GM18861 (cell line): Measurements from ENCODE around the gene ZNF783.
"Not testable (repeated sequence)": the region's sequence is repeated elsewhere in the genome, so short reads cannot be mapped to it uniquely, and the experiment has no call there.

ENCODE experiments used
- ATAC-seq: cut with Tn5 transposase; IDR thresholded peaks from one replicate; pipeline ENCODE4 v1.9.1; 2021; ENCODE audit not compliant: unreplicated experiment

Gene ZNF783

DNA sequence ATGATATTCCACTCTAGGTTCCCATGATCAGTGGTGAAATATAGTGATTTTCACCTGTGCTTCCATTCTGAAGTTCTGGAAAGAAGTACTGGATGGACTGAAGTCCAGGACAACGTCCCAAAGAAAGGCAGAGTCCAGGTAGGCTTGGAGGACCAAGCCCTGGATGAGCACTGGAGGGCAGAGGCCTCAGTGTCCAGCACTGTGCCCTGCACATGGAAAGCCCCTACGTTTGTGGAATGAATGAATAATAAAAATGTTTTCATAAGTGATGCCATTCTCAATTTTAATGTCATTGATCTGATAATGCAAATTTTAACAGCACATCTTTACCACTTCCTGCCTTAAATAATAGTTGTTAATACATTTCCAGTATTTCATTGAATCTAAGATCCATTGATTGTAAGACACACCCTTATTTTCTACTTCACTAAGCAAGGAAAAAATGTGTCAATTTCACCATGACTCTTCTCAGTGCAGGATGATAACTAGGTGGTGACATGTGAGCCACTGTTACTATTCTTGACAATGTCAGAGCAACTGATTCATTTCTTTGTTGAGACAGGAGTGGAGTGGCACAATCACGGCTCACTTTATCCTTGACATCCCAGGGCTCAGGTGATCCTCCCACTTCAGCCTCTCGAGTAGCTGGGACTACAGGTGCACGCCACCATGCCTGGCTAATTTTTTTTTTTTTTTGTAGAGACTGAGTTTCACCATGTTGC is 35.2 kb downstream of the ZNF783 start:
- no peak for ATAC-seq

DNA sequence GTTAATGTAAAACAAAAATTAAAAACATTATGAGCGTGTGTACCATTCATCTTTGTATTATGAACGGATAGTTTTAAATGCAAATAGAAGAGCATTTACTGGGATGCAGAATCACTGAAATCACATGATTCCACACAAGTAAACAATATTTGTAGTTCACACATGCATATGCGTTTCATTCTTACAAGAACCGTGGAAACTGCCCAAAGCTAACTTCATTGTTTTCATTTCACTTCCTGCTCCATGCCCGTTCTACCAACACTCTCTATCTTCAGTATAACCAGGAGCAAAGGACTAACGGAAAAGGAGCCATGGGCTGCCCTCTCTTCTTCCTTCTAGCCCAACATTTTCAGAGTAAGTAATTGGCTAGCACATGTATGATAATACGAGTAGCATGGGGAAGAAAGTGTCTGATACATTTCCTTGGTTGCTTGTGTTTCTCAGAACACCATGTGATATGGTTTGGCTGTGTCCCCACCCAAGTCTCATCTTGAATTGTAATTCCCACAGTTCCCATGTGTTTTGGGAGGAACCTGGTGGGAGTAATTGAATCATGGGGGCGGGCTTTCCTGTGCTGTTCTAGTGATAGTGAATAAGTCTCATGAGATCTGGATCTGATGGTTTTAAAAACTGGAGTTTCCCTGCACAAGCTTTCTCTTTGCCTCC is 38.8 kb downstream of the ZNF783 start:
- no peak for ATAC-seq

DNA sequence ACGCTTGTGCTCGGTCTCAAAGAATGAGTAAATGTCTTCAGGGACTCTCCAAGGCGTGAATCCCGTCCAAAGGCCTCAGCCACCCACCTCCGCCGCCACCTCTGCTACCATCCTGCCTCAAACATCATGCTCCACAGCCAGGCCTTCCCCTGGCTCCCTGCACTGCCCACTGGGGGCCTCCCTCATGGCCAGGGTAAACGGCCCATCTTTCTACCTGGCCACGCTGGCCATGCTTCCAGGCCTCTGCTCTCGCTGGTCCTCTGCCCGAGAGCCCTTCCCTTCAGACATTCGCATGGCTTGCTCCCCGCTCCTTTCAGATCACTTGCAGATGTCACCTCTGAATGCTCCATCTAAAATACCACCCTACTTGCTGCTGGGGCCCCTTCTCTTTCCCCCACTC is 40.2 kb downstream of the ZNF783 start:
- no peak for ATAC-seq

DNA sequence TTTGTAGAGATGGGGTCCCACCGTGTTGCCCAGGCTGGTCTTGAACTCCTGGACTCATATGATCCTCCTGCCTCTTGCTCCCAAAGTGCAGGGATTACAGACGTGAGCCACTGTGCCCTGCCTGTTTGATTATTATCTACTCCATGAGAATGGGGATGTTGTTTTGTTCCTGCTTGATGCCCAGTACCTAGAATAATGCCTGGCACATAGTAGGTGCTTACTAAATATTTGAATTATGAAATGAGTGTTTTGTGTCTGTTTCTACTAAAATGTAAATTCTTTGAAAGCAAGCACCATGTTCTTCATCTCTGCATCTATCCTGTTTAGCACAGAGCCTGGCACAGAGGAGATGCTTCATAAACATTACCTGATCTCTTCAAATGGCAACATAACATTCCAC is 40.9 kb downstream of the ZNF783 start:
- ATAC-seq: no peak

DNA sequence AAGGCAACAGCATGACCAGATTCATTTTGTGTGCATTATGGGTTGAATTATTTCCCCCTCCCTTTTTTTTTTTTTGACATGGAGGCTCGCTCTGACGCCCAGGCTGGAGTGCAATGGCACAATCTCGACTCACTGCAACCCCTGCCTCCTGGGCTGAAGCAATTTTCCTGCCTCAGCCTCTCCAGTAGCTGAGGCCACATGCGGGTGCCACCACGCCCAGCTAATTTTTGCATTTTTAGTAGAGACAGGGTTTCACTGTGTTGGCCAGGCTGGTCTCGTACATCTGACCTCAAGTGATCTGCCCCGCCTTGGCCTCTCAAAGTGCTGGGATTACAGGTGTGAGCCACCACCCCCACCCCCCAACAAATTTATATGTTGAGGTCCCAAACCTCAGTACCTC is 42.0 kb downstream of the ZNF783 start:
- ATAC-seq: no peak

DNA sequence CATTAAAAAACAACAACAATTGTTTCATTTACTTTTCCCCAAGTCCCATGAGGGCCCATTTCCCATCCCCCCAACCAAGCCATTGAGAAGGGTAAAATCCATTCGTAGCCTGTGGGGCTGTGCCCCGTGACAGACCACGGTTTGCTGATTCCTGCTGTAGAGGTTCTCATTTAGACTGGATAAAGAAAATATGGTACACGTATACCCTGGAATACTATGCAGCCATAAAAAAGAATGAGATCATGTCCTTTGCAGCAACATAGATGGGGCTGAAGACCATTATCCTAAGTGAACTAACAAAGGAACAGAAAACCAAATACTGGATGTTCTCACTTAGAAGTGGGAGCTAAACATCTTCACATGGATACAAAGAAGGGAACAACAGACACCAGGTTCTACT is 44.9 kb downstream of the ZNF783 start:
- no peak for ATAC-seq

DNA sequence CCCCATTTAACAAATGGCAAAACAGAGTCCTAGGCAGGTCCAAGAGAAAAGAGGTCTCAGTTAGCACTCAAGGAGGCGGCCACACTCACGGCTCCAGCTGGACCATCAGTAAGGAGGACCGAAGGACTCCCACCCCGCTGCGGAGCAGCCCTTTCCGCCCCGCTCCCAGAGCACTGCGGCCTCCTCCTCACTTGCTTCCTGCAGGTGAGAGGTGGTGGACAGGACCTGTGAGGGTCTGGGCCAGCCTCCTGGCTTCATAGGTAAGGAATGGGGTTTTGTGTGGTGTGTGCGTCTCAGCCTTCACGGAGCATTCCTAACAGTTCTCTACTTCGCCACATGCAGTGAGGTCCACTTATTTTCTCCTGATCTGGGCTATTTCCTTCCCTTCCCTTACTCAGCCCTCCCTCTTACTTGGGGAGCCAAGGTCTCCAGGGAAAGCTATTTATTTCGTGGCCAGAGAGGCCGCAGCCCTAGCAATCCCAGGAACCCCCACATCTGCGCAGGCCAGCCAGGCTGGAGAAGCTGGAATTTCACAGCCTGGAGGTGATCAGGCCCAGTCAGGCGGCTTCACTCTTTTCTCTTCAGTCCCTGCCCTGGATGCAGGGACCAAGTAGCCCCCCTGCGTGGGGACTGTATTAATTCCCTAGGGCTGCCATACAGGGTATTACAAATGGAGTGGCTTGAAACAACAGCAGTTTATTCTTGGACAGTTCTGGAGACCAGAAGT is 45.9 kb downstream of the ZNF783 start:
- no peak for ATAC-seq

DNA sequence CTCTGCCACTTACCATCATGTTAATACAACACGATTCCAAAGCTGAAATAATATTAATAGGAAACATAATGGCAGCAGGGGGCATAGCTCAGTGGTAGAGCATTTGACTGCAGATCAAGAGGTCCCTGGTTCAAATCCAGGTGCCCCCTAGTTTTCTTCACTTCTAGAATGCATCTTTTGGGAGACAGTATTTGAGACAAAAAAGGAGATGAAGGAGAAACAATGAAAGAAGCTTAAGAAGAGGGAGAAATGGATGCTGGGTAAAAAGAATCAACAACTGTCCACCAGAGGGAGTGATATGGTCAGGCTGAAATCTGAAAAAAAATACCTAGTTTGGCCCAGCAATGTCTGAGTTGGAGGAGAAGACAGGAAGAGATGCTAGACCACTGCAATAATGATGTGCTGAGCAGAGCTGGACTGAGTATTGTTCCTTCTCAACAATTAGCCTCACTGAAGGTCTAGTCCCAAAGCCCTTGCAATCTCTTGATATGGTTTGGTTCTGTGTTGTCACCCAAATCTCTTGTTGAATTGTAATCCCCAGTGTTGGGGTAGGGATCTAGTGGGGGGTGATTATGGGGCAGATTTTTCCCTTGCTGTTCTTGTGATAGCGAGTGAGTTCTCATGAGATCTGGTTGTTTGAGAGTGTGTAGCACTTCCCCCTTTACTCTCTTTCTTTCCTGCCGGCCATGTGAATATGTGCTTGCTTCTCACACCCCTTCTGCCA is 48.3 kb downstream of the ZNF783 start:
- ATAC-seq: peak; percentile 49

DNA sequence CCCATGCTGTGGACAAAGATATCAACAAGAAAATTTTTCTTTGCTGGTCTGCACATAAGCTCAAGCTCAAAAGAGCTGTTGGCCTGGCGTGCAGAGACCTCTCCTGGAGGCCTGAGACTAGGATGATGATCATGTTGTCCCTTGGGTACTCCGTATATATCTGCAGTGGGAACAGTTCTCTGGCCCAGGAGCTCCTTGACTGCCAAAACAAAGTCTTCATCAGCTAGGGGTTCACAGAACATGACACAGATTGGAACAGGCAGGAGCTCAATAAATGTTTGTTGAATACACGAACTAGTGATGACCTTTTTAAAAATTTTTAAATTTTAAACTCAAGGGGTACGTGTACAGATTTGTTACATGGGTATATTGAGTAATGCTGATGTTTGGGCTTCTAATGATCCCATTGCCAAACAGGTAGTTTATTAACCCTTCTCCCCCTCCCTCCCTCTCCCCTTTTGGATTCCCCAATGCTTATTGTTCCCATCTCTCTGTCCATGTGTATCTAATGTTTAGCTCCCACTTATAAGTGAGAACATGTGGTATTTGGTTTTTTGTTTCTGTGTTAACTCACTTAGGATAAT is 49.1 kb downstream of the ZNF783 start:
- ATAC-seq: no peak

DNA sequence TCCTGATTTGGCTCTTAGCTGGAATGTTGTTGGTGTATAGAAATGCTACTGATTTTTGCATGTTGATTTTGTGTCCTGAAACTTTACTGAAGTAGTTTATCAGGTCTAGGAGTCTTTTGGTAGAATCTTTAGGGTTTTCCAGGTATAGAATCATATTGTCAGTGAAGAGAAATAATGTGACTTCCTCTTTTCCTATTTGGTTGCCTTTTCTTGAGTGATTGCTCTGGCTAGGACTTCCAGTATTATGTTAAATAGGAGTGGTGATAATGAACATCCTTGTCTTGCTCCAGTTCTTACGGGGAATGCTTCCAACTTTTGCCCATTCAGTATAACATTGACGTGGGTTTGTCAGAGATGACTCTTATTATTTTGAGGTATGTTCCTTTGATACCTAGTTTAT is 52.0 kb downstream of the ZNF783 start:
- no peak for ATAC-seq

DNA sequence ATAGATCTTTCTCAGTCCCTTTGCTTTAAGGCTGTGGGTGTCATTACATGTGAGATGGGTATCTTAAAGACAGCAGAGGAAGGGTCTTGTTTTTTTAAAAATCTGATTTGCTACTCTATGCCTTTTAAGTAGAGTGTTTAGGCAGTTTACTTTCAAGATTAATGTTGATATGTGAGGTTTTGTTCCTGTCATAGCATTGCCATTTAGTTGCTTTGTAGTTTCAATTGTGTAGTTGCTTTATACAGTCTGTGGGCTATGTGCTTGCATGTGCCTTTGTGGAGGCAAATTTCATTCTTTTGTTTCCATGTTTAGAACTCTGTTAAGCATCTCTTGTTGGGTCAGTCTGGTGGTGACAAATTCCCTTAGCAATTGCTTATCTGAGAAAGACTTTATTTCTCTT is 54.6 kb downstream of the ZNF783 start:
- no peak for ATAC-seq

DNA sequence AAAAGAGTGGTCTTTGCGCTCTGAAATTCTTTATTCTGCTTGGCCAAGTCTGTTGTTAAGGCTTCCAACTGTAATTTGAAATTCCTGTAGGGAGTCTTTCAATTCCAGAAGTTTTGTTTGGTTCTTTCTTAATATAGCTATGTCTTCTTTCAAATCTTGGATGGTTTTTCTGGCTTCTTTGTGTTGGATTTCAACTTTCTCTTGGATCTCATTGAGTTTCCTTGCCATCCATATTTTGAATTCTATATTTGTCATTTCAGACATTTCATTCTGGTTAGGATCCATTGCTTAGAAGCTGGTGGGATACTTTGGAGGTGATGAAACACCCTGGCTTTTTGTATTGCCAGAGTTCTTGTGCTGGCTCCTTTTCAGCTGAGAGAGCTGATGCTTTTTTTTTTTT is 55.5 kb downstream of the ZNF783 start:
- no peak for ATAC-seq

DNA sequence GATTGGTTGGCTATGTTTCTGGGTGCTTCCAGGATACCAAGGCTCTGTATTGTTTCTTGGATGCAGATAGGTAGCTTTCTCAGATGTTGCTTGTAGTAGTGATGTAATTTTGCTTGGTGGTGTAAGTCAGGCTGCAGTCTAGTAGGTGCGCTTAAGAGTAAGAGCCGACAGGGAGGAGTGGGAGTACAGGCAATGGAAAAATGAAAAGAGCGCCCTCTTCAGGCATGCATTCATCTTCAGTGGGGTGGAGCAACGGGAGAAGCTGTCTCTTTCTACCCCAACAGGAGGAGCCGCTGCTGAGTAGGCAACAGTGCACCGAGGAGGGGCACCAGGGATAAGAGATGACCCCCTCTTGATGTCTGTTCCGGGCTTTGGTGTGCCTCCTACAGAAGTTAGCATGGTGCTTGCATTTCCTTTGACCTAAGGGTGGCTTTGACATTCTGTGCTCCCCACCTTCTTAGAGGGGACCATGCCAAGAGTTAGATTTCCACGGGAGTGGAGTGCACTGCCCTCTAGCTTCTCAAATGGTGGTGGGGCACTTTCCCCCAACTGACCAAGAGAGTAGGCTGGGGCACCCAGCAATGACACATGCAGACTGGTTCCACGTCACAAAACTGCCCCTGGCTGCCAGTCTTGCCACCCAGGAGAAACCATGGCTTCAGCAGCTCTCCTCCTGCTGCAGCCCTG is 56.1 kb downstream of the ZNF783 start:
- ATAC-seq: no peak

DNA sequence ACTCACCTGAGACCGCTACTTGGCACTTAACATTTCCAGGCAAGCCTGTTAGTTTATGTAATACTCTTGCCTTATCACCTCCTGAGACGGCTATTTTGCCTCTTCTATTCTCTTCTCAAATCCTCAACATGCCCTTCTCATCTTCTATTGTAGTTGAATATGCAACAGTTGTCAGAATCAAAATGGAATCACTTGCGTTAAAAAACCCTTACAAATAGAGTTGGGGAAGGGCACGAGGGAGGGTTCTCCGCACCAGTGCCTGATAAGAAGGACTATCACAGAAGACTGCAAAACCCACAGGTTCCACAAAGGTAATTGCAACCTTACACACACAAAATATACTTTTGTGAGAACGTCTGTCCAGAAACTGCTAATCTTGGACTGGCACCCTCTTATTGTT is 57.4 kb downstream of the ZNF783 start:
- ATAC-seq: no peak

DNA sequence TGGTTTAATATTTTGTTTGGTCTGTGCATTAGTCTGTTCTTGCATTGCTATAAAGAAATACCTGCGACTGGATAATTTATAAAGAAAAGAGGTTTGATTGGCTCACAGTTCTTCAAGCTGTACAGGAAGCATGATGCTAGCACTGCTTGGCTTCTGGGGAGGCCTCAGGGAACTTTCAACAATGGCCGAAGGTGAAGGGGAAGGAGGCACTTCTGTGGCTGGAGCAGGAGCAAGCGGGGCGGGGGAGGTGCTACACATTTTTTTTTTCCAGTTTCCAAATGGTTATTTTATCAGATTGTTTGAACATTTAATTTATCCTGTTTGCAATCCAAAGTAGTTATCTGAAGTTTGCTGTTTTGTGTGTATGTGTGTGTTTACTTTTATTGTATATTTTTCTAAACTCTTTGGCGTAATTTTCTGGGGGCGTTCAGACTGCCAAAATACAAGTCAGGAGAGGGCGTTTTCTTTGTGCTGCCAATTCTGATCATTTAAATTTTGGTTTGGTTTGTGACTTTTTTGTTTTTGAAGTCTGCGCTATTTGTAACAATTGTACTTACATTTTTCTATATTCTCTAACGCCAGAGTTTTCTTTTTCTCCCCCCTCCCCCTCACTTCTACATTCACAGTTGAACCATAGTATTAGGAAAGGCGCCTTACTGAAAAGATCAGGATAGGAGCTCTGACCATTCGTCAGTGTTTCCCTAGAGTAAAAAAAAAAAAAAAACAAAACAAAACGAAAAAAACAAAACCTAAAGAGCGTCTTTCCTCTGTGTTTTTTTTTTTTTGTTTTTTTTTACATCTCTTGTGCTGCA is 58.5 kb downstream of the ZNF783 start:
- no peak for ATAC-seq

DNA sequence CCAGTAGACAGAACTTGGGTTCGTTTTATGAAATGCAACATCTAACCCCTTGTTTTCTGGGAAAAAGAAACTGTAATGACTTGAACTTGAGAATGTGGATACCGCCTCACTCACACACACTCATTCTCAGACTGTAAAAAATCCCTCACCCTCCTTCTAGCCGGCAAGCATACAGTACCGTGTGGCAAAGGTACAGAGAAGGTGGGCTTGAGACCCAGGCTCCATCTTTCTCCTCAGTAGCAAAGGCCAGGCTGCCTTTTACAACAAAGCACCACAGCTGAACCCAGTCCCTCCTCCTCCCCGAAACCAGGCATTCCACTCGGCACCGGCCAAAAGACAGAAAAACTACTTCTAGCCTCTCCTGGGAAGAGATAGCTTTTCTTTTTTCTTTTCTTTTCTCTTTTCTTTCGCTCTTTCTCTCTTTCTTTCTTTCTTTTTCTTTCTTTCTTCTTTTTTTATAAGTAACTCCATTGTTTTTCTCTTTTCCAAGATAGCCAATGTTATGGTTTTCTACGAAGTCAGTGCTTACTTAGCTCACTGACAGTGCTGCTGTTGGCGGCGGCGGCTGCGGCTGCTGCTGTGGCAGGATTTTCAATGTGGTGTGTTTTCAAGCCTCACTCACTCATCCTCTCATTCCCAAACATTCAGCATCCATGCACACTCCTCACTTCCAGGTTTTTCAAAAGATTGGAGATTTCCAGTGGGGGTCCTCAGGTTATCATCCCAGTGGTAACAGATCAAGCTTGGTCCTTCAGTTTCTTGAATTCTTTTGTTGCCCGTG is 59.3 kb downstream of the ZNF783 start:
- ATAC-seq: not testable (repeated sequence)

DNA sequence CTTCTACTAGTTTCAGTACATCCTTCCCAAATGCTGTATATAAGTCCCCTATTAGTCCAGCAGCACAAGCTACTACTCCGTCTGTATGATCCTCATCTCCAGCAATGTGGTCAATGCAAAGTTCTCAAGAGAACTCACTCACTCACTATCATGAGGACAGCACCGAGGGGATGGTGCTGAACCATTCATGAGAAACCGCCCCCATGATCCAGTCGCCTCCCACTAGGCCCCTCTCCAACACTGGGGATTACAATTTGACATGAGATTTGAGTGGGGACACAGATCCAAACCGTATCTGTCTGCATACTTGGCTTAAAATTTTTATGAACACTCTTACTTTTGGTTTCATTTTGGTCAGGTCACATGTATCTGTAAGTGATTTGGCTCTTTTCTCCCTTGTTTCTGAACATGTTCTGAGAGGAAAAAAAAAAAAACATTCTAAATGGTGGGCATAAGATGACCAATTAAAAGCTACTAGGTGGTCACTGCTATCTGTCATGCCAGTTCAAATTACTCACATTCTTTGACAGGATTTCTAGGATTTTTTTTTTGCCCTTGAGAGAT is 60.1 kb downstream of the ZNF783 start:
- no peak for ATAC-seq

DNA sequence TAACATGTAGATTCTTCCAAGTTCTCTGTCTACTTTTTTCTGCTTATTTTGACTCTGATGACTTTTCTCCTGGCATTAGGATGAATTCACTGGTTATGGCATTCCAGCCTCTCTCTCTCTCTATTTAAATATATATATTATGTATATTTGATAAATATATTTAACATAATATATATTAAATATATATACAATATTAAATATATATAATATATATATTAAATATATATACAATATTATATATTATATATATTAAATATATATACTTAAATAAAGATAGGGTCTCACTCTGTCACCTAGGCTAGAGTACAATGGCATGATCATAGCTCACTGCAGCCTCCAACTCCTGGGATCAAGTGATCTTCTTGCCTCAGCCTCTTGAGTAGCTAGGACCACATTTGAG is 60.7 kb downstream of the ZNF783 start:
- ATAC-seq: no peak

DNA sequence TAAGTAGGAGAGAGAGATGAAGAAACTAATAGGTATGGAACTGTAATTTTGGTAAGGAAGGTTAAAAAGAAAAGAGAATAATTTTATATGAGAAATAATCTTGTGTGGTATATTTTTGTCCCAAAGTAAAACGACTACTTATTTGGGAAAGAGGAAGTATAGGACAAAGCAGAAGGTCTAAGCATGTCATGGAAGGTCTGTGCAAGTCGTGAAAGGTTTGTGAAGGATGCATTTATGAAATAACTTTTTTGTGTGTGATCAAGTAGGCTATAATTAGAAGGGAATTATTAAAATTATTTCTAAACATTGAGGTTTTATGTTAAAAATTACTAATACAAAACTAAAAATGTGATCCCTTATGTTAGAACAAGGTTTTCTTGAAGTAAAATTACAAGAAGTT is 63.3 kb downstream of the ZNF783 start:
- no peak for ATAC-seq
